ENCODE data around the gene HIVEP3. TPM values are rescaled to one million over a fixed set of nuclear protein-coding genes. Genes with fewer than 3 reads are reported as not detected.

Gene HIVEP3
- total RNA-seq, 1 experiment from 2014 or later, result 0.55 TPM

- ChIA-PET POLR2A (no interaction called here), CTCF (interaction anchor here (0.7 to 1.1 kb wide), 3 partner anchors 19 to 206 kb away, joined by 3 to 5 read pairs (median 3); partner anchors contain the start of gene EDN2)
- ATAC-seq, result no peak
- no peak for TF ChIP-seq ZNF512 (CRISPR knock-in tag; IDR thresholded peaks at IDR 0.05; ENCODE audit: borderline replicate concordance)
- TF ChIP-seq ZMAT4 (CRISPR knock-in tag; IDR thresholded peaks at IDR 0.05), result no peak
- TF ChIP-seq STAT6 (CRISPR knock-in tag; conservative IDR thresholded peaks at IDR 0.05; ENCODE audit: low read depth), result no peak
- H3K4me1 Mint-ChIP-seq, result no peaks in the 10 kb centered on the region
- DNase-seq (ENCODE audit: low spot score), result no peak
- no peak overlapping the region for H3K4me3 Mint-ChIP-seq
- H3K9me3 Mint-ChIP-seq, result peaks cover 6% of the 10 kb centered on the region
- H3K27me3 Mint-ChIP-seq (ENCODE audit: low read depth), result no peaks in the 10 kb centered on the region
- no peak overlapping the region for H3K27ac Mint-ChIP-seq
- no peaks in the 10 kb centered on the region for H3K36me3 Mint-ChIP-seq
Observed at GRCh38 chr1:41465741-41466140, 453.0 kb downstream of the HIVEP3 start.

GRCh38 chr1:41464885-41465284 lies 453.8 kb downstream of the HIVEP3 start:
- no peak overlapping the region for H3K4me3 Mint-ChIP-seq
- no peaks in the 10 kb centered on the region for H3K27me3 Mint-ChIP-seq (ENCODE audit: low read depth)
- no peak overlapping the region for H3K27ac Mint-ChIP-seq
- TF ChIP-seq IRF2 (CRISPR knock-in tag; IDR thresholded peaks at IDR 0.05; ENCODE audit: borderline replicate concordance, low read depth) (no peak), E2F5 (CRISPR knock-in tag; IDR thresholded peaks at IDR 0.05) (no peak), SMAD3 (CRISPR knock-in tag; IDR thresholded peaks at IDR 0.05; ENCODE audit: borderline replicate concordance) (no peak), ZMAT4 (CRISPR knock-in tag; IDR thresholded peaks at IDR 0.05) (no peak), OVOL2 (CRISPR knock-in tag; IDR thresholded peaks at IDR 0.05; ENCODE audit: borderline replicate concordance) (no peak), ZNF232 (CRISPR knock-in tag; IDR thresholded peaks at IDR 0.05) (no peak), IRF1 (CRISPR knock-in tag; IDR thresholded peaks at IDR 0.05) (no peak), ERG (CRISPR knock-in tag; IDR thresholded peaks at IDR 0.05) (no peak), EMX1 (CRISPR knock-in tag; IDR thresholded peaks at IDR 0.05) (no peak), ZBTB21 (CRISPR knock-in tag; IDR thresholded peaks at IDR 0.05; ENCODE audit: borderline replicate concordance) (no peak), ATF6 (CRISPR knock-in tag; IDR thresholded peaks at IDR 0.05) (no peak), ZNF512 (CRISPR knock-in tag; IDR thresholded peaks at IDR 0.05; ENCODE audit: borderline replicate concordance) (no peak), NFATC4 (CRISPR knock-in tag; IDR thresholded peaks at IDR 0.05) (no peak), ZSCAN18 (CRISPR knock-in tag; IDR thresholded peaks at IDR 0.05) (no peak), ZNF396 (CRISPR knock-in tag; IDR thresholded peaks at IDR 0.05; ENCODE audit: borderline replicate concordance) (no peak), FOXK1 (CRISPR knock-in tag; IDR thresholded peaks at IDR 0.05) (no peak), GTF2I (CRISPR knock-in tag; conservative IDR thresholded peaks at IDR 0.05) (no peak), RELA (CRISPR knock-in tag; IDR thresholded peaks at IDR 0.05; ENCODE audit: borderline replicate concordance) (no peak), CBFB (CRISPR knock-in tag; IDR thresholded peaks at IDR 0.05; ENCODE audit: low read depth) (no peak), ZNF219 (CRISPR knock-in tag; IDR thresholded peaks at IDR 0.05; ENCODE audit: borderline replicate concordance) (no peak)
- DNase-seq (ENCODE audit: low spot score) (no peak), ATAC-seq (no peak)
- no peaks in the 10 kb centered on the region for H3K36me3 Mint-ChIP-seq
- H3K4me1 Mint-ChIP-seq, result no peaks in the 10 kb centered on the region
- POLR2A ChIA-PET, result no interaction called here
- CTCF ChIA-PET, result no interaction called here
- peaks cover 6% of the 10 kb centered on the region for H3K9me3 Mint-ChIP-seq

Data from WTC11 (cell line).